Activated T-cell treated with anti-CD3 and anti-CD28 coated beads for 24 hours (primary cell): ENCODE results near the gene KCMF1.

Experiments used
- DNase-seq: peaks from one replicate; pipeline ENCODE4 v3.0.0-alpha.2; 2020; ENCODE audit warnings: low read depth

The KCMF1 gene

DNA sequence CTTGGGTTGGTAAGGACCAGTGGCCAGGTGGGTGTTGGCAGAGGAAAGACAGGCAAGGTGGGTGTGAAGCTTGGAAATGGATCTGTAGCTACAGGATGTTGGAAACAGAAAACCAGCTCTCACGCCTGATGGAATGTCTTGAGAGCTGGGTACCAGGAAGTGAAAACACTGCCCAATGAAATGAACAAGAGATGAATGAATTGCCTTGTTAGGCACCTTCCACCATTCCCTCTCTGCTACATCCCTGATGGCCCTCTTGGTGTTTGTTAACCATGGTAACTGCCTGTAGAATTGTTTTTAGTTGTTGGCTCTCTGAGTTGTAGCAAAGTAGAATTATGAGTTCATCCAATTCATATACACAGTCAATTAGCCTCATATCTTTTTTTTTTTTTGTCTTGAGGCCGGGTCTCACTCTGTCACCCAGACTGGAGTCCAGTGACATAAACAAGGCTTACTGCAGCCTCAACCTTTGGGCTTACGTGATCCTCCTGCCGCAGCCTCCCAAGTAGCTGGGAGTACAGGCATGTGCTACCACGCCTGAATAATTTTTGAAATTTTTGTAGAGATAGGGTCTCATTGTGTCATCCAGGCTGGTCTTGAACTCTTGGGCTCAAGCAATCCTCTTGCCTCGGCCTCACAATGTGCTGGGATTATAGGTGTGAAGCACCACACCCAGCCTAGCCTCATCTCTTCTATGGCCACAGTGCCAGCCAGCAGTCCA lies 9.5 kb downstream of the KCMF1 start:
- no peak for DNase-seq

DNA sequence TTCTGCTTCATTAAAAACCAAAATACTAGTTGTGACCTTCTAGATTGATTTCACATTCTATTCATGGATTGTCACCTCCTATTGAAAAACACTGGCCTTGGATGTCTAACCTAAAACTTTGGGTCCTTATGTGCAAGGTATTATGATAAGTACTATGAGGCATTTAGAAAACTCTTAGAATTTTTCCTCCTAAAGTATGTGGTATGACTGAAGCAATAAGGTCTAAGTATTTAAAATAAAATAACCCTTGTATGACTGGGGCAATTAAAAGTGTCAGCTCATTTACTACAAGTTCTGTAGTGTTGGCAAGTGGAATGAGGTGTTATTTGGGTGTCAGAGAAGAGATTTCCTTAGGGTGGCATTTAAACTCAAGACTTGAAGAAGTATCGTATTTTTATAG lies 15.1 kb downstream of the KCMF1 start:
- no peak for DNase-seq

DNA sequence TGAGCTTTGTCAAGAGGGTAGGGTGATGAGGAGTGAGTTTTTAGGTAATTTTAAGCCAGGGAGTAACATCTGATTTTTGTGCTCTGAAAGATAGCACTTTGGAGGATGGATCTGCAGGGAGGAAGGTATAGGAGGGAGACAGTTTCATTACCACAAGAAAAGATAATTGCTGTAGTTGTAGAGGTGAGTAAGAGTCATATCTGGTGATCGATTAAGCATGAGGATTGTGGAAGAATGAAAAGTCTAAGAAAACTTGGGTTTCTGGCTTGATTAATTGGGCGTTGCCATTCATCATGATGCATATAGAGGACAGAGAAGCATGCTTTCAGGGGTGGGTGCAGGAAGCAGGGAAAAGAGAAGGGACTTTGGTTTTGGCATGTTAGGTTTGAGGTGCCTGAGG lies 18.5 kb downstream of the KCMF1 start:
- DNase-seq: no peak

DNA sequence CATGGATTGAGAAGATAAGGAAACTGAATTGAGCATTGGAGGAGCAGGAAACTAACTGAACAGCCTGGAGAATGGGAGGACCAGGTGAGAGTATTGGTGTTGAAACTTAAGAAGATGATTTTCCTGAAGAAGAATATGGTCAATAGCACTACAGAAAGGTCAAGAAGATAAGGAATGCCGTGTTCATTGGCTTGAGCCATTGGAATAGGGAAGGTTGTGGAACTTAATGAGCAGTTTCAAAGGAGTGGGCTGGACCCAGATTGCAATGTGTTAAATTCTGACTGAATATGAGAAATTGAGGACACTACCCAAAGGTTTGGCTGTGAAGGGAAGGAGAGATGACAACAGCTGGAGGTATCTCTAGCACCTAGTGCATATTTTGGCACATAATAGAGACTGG lies 19.0 kb downstream of the KCMF1 start:
- DNase-seq: no peak

DNA sequence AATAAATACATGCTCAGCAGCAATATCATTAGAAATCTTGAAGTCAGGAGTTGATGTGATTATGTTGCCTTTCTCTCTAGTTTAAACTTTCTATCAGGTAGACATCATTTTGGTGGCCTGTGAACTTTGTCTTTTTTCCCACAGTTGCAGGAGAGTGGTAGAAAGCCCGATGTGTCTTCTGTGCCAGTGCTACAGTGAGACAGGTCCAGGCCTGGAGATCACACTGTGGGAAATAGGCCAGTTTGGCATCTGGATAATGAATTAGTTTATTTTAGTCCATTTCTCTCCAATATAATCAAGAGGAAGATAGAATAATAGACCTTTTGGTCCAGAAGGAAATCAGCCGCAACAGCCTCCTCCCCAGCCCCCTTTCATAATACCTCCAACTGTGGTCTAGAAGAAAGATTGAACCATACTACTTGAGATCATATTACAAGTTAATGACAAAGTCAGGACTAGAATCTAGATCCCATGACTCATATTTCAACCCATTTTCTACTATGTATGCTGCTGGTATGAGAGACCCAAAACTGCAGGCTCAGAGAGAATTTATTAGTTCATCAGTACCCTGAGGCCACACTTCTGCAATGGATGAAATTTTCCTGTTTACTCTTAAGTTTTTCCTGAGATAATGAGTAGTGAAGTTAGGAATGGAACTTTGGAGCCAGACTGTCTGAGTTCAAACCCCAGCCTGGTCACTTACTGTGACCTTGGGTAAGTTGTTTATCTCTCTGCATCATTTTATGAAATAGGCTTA lies 20.6 kb downstream of the KCMF1 start:
- DNase-seq: no peak

DNA sequence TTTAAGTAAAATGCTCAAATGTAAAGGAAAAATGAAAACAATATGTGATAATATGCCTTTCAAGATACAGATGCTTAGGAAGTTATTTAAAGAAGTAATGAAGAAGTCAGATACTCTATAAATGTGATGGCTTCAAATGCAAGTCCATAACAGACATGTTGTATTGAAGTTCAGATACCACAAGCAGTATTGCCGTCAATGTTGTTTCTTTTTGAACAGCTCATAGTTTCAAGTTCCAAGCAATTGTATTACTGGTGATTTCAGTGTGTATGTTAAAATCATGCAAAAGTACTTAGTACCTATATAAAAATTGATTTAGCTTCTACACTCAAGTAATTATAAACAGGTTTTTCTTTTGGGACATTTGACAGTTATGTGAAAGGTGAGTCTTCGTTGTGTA lies 24.9 kb downstream of the KCMF1 start:
- no peak for DNase-seq

DNA sequence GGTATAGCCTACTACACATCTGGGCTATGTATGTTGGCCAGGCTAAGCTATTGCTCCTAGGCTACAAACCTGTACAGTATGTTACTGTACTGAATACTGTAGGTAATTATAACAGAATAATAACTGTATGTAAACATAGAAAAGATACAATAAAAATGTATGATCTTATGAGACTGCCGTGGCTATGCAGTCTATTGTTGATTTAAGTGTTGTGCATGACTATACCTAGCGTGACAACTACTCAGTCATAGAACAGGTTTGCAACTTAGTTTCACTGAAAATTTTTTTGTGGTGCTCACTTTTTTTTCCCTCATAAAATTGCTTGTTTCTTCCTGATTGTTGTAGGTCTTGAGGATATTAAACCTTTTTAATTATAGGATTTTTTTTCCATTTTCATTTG lies 25.9 kb downstream of the KCMF1 start:
- DNase-seq: no peak

DNA sequence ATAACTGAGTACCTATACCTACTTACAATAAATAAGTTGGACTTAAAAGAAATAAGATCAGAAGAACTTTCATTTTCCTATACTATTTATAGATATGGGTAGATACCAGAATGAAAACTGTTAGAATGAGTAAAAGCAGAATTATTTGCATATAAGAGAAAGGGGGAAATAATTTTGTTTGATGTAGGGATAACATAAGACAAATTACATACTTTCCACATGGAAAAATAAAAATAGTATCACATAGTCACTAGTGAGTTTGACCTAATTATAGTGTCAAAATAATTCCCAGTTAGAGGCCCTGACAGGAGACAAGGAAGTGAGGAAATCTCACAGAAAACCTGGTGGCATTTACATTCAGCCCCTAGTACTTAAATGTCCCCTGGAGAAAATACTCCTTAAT lies 28.6 kb downstream of the KCMF1 start:
- no peak for DNase-seq

DNA sequence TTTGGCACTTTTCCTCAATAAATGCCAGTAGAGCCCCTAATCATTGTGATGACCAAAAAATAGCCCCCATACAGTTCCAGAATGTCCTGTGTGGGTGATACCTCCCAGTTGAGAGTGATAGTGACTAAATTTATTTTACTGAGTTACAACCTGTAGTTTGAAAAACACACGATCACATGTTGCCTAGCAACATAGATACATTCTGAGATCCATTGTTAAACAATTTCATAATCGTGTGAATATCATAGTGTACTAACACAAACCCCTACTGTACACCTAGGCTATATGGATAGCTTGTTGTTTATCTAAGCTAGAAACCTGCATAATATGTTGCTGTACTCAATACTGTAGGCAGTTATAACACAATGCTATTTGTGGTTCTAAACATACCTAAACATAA lies 30.6 kb downstream of the KCMF1 start:
- DNase-seq: no peak

DNA sequence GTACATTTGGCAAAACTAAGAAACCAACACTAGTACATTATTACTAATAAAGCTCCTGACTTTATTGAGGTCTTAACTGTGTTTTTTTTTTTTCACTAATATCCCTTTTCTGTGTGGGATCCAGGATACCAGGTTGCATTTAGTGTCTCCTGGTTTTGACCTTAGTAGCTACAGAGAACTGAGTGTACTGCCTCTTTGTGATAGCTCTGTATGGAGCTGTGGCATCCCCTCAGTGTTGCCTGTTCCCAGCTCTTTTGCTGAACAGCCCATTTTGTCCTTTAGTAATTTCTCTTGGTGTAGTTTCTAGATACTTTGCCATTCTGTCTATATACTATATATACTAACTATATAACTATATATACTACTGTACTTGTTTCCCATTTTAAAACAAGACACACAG lies 31.6 kb downstream of the KCMF1 start:
- no peak for DNase-seq

DNA sequence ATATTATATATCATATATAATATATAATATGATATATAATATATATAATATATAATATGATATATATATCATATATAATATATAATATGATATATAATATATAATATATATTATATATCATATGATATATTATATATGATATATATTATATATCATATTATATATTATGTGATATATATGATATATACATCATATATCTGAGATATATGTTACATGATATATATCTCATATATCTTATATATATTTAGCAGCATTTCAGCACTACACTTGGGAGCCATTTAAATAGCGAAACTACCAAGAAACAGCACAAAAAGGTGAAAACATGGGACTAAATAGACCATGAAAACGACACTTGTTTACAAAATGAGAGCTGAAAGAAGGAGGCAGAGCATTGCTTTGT lies 37.3 kb downstream of the KCMF1 start:
- no peak for DNase-seq

DNA sequence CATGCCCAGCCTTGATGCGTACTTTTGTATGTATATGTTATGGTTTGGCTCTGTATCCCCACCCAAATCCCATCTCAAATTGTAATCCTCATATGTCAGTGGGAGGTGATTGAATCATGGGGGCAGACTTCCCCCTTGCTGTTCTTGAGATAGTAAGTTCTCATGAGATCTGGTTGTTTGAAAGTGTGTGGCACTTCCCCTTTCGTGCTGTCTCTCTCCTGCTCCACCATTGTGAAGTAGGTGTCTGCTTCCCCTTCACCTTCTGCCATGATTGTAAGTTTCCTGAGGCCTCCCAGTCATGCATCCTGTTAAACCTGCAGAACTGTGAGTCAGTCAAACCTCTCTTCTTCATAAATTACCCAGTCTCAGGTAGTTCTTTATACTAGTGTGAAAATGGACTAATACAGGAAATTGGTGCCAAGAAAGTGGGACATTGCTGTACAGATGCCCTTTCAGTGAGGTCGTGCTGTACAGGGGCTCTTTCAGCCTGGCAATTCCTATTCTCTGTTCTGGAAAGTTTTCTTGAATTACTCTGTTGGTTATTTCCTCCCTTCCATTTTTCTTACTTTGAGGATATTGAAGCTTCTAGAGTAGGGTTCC lies 38.2 kb downstream of the KCMF1 start:
- no peak for DNase-seq

DNA sequence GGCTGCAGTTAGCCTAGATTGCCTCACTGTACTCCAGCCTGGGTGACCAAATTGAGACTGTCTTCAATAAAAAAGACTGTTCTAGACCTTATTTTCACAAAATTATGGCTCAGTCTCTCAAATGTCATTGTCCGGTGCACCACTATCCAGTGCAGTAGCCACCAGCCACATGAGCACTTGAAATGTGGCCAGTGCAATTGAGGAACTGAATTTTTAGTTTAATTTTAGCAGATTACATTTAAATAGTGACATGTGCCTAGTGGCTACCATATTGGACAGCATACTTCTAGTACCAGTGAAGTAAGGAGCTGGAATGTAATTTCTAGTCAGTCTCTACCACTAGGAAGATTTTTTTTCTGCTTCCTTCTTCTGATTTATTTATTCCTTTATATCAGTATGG lies 39.4 kb downstream of the KCMF1 start:
- no peak for DNase-seq

DNA sequence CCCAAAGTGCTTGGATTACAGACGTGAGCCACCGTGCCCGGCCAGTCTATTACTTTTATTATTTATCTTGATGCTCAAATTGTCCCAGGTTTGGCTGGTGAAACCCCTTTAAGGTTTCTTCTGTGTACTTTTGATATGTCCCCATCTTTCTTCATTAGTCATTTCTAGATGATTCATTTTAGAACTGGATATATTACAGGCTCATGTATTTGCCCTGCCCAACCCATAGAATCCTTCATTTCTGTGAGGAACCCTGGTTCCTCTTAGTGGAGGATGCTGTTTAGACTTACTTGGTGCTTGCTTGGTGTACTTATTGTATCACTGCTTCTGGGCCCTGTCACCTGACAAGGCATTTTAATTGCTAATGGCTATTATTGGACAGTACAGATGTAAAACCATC lies 40.1 kb downstream of the KCMF1 start:
- no peak for DNase-seq

DNA sequence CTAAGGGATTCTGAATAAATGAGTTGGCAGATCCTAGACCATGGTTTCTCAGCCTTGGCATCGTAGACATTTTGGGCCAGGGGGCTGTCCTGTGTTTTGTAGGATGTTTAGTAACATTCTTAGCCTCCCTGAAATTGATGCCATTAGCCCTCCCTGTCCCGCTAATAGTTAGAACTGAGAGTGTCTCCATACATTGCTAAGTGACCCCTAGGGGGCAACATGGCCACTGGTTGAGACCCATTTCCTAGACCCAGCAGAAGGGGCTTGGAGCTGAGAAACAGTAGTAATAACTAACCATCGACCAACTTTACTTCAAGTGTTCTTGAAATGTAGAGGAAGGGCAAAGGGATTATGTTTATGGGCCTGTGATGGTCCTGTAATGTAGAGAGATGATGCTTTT lies 40.8 kb downstream of the KCMF1 start:
- no peak for DNase-seq

DNA sequence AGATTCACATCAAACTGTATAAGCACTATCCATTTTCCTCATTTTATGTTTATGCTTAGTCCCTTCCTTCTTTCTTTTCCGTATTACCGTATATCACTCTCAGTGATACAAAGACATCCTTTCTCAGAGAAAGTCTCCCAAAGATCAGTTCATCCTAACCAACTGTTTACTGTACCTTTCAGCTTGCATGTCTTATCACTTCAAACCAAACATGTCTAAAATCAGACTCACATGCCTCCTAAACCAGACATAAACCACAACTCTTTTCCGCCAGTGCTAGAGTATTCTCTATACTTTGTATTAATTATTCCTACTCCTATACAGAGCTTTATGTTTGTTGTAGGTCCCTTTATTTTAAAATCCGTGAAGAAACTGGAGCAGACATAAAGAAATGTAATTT lies 41.5 kb downstream of the KCMF1 start:
- no peak for DNase-seq

DNA sequence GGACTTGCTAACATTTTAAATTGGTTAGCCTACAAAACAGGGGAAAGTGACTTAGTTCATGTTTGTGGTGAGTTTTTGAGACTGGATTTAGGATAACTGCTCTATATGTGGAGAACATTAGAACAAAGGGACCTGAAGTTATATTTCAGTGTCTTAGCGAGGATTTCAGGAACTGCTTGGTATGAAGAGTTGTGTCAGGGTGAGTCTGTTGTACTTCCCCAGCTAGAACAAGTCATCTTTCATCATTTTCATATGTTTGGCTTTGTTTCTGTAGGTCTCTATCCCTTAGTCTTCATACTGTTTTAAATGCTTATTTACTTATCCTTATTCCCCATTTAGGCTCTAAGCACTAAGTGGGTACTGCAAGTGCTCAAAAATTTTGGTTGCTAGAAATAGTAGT lies 41.9 kb downstream of the KCMF1 start:
- DNase-seq: no peak

DNA sequence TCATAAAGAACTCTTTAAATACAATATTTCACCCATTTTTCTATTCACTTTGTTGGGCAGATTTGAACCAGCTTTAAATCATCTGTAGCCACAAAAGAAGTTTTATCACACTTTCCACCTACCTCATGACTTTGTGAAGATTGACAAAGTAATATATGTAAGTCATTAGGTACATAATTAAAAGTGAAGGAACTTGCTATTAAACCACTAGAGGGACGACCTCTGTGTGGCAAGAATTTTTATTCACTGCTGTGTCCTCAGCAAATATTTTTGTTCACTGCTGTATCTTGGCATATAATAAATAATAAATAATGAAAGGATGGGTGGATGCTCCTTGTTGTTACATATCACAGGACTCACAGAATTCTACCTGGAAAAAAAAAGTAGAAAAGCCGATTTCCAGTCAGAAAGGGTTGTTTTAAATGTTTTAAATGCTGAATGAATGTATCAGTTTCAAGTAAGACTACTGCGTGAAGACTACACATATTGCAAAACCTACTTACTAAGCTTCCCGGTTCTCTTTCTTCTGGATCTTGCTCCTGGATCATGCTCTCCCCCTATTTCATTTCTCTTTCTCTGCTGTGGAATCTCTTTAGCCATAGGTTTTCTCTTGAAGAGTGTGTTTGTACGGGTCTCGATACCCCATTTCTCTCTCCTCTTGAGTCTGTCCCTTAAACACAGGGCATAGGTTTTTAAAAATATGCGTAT lies 44.8 kb downstream of the KCMF1 start:
- no peak for DNase-seq

DNA sequence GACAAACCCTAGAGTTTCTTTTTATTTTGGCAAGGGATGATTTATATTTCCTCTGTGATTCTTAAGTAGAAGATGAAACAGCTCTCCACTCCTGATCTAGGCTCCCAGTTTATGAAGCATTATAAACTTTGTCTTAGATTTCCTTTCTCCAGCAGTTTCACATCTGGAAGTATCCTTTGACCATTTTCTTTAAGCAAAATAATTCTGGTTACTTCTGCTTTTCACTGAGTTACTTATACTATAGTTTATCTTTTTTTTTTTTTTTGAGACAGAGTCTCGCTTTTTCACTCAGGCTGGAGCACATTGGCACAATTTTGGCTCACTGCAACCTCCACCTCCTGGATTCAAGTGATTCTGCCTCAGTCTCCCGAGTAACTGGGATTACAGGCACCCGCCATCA lies 45.5 kb downstream of the KCMF1 start:
- no peak for DNase-seq

DNA sequence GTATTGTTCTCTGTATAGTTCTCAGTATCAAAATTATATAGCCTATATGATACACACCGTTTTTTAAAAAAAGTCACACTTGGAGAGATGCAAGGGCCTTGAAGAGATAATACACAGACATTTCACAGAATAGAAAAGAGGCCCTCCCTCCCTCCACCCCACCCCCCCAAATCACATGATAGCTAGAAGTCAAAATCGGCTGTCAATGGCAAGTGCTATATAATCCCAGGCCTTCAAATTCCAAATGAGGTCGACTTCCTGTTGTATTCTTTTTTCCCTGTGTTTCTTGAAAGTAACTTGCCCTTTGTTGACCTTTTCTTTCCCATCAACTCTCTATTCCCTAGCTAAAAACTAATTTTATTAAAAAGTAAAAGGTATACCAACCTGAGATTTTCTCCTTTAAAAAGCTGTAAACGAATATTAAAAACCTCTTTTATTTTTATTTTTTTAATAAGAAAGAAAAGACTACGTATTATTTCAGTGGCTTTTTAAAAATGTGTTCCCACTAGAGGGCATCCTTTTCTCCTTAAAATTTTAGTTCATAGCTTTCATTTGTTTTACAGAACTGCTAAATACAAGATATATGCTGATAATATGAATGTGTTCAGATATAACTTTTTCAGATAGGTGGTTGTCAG lies 46.6 kb downstream of the KCMF1 start:
- DNase-seq: no peak

DNA sequence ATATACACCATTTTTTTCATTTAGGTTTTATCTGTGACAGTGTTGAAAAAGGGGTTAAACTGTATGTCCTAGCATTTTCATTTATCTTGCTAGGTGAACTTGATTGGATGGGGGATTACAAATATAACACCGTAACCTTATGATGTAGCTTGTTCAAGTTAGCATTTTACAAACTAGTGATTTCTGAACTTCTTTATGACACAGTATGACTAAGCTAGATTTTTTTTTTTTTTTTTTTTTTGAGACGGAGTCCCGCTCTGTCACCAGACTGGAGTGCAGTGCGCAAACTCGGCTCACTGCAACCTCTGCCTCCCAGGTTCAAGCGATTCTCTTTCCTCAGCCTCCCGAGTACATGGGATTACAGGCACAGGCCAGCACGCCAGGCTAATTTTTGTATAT lies 47.1 kb downstream of the KCMF1 start:
- no peak for DNase-seq

DNA sequence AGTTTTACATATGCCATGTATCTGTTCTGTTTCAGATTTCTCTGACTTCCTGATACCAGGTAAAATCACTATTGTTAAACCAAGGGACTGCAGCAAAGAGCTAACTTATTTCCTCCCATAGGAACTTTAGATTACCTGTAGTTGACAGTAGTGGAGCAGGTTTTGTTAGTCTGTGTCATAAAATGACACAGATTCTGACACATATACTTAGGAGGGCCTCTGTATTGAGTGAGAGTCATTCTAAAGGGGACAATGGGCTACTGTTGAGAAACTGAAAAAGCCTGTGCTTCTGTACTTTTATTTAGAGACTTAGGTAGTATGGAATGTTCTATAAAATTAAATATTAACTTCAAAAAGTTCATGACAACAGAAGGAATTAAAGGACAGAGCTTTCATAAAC lies 48.2 kb downstream of the KCMF1 start:
- no peak for DNase-seq
